WI38 (cell line): ENCODE measurements around the gene SUCLG2.

Experiments used
- H3K4me3 ChIP-seq: 2 replicates; pipeline ENCODE4 v1.5.1; 2011; ENCODE audit warnings: low read depth, mild to moderate bottlenecking, control low read depth, low read length
- CTCF ChIP-seq: IDR thresholded peaks from 2 replicates; pipeline ENCODE4 v1.5.1; 2012; ENCODE audit warnings: low read depth, mild to moderate bottlenecking, control low read depth, low read length

The SUCLG2 gene

GRCh38 chr3:67484085-67484484, 170.3 kb downstream of the SUCLG2 start:
- no peak for TF ChIP-seq CTCF
- H3K4me3 ChIP-seq: no peak overlapping the region

DNA sequence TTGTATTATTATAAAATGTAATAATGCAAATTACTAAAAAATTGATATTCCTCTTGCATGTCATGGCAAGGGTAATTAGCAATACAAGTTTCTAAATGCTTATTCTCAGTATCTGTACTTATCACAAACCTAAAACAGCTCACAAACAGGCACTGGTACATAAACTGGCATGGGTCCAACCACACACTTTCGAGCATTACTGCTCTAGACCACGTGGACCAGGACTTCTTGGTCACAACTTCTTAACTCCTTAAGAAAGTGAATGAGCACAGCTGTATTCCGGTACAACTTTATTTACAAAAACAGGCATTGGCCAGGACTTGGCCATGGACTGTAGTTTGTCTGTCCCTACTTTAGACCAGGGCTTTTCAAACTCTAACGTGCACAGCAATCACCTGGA, 173.3 kb downstream of the SUCLG2 start:
- no peak for TF ChIP-seq CTCF
- no peak overlapping the region for H3K4me3 ChIP-seq

- TF ChIP-seq CTCF: no peak
- no peak overlapping the region for H3K4me3 ChIP-seq
Measured at GRCh38 chr3:67478423-67478822, 176.0 kb downstream of the SUCLG2 start.

DNA sequence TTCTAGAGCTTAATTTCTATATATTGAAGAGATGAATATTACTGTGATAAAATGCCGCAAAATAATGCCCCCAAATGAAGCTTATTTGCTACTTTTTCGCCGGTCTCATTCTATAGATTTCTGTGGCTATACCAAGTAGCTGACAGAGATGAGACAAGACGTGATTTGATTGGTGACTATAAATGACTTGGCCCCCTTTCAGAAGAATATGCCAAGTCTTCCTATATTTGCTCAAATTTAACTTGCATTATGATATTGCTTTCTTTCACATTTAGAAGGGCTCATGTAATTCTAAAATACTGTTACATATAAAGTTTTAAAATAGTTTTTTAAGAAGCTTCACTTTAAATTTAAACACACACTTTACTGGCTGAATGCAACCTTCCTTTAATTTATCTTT, 180.1 kb downstream of the SUCLG2 start:
- H3K4me3 ChIP-seq: no peak overlapping the region
- TF ChIP-seq CTCF: no peak

DNA sequence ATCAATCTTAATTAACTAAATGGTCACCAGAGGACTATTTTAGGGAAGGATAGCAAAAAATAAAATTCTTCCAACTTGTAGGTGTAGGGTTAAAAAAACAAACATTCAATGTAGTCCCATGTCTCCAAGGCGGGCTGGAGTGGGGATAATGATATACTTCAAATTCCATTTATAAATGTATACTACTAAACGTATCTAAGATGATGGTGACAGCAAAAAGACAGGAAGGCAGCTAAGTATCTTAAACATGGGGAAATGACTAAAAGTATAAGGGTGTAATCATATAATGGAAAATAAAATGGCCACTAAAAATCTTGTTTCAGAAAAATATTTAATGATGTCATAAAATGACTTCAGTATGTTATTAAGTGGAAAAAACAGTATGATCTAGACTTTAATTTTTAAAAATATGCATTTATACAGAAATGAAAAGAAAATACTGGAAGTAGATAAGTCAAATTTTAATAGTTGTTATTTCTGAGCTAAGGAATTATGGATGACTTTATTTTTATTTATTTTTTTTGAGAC, 181.7 kb downstream of the SUCLG2 start:
- no peak for TF ChIP-seq CTCF
- H3K4me3 ChIP-seq: no peak overlapping the region

DNA sequence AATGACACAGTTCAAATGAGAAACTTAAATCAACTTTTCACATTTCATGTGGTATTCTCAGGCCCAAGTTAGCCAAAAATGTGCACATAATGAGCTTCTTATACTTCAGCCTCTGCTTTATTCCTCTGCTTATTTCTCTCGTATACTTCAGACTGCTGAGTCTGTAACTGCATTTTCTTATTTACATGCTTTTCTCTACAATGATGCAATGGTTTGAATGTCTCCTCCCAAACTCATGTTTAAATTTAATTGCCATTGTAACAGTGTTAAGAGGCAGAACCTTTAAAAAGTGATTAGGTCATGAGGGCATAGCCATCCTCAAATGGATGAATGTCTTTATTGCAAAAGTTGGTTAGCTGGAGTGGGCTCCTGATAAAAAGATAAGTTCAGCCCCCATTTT, 184.2 kb downstream of the SUCLG2 start:
- no peak overlapping the region for H3K4me3 ChIP-seq
- TF ChIP-seq CTCF: no peak

- no peak for TF ChIP-seq CTCF
Measured at GRCh38 chr3:67468511-67468910, 185.9 kb downstream of the SUCLG2 start.

More at GRCh38 chr3:67468511-67468910, 185.9 kb downstream of the SUCLG2 start:
- no peak overlapping the region for H3K4me3 ChIP-seq
